Ovary (tissue), 9 donors: ENCODE data around the gene STING1. TPM values are rescaled to one million over a fixed set of nuclear protein-coding genes. Genes with fewer than 3 reads are reported as not detected.

ENCODE experiments used
- DNase-seq, 5 donors: peaks; one replicate each; pipeline ENCODE4 v3.0.0-alpha.2; 2019 to 2020
- H3K27ac ChIP-seq, 2 donors: fragments of 200-600 bp; one replicate each; pipeline versions ENCODE4 v1.5.1 to v1.8.0; 2019 to 2022
- H3K27me3 ChIP-seq: fragments of 200-600 bp; one replicate; pipeline ENCODE4 v1.8.0; 2022
- H3K36me3 ChIP-seq: fragments of 200-600 bp; sonication (generic); one replicate; pipeline ENCODE4 v1.5.1; 2019
- H3K4me1 ChIP-seq: one replicate; pipeline ENCODE4 v1.8.1; 2013; ENCODE audit warnings: mild to moderate bottlenecking, moderate library complexity; ENCODE audit not compliant: insufficient read depth
- H3K4me3 ChIP-seq: fragments of 200-600 bp; sonication (generic); one replicate; pipeline ENCODE4 v1.5.1; 2017
- H3K9me3 ChIP-seq, 2 donors: fragments of 200-600 bp in 1 of 2; sonication (generic) in 1 of 2; one replicate each; pipeline versions ENCODE4 v1.5.1 to v1.8.1; 2013 to 2019; ENCODE audit warnings: mild to moderate bottlenecking in 1 of 2, moderate library complexity in 1 of 2
- EP300 ChIP-seq: sonication (generic); formaldehyde crosslinking; IDR thresholded peaks from one replicate; pipeline ENCODE4 v1.6.1; 2017; ENCODE audit warnings: antibody characterized with exemption
- POLR2A ChIP-seq: fragments of 450-650 bp; IDR thresholded peaks from one replicate; pipeline ENCODE4 v1.6.1; 2017; ENCODE audit warnings: antibody characterized with exemption, mild to moderate bottlenecking, moderate library complexity
- WGBS, 3 donors: extraction: QIAGEN DNeasy Blood & Tissue Kit in 1 of 3; methylation state at CpG; one replicate each; pipeline versions ENCODE4 v1.1.5 to v1.1.7; 2013 to 2017; 5-methylcytosine and 5-hydroxymethylcytosine counted together
- intact Hi-C, 4 donors: fragments of 100-400 bp; cut with DNase I; formaldehyde crosslinking; loops; one replicate each; pipeline versions ENCODE4 v1.11.0 to v1.15.1; 2022 to 2023
- polyA plus RNA-seq, 2 donors: library from polyadenylated mRNA; stranded (reverse); fragments of 200-250 nt in 1 of 2; fragments of 350-450 nt in 1 of 2; fragmentation: Illumina TruSeq in 1 of 2; extraction: RNeasy Lipid Tissue Mini Kit (QIAGEN cat#74804) in 1 of 2; gene quantifications; one replicate each; pipeline ENCODE4 v1.2.3, GENCODE V29; 2013 to 2014
- total RNA-seq, 7 donors: library from RNA; depleted of rRNA in 2 of 7; stranded (reverse); fragments of >200 nt in 2 of 7; fragmentation: NEBNext Ultra II Directional in 3 of 7; extraction: Animal tissue kit (Norgen Biotek cat#: 25700) in 3 of 7; gene quantifications; one replicate each; pipeline versions ENCODE4 v1.1.0 to v1.2.4, GENCODE V29; 2016 to 2023
- TF ChIP-seq, protein P1 (sequence below), 3 donors: fragments of 450-650 bp in 2 of 3; fragments of 200-600 bp in 1 of 3; IDR thresholded peaks; one replicate each; pipeline versions ENCODE4 v1.5.1 to v1.8.0; 2016 to 2022; ENCODE audit warnings: antibody characterized with exemption in 3 of 3, mild to moderate bottlenecking in 1 of 3
- donor health status: DM: no; HTN: no; CAD: no; lungs with moderate emphysema.
- donor health status: DM: no; HTN: no; CAD: no.
- donor health status: Bipolar disorder and iron deficiency.
- donor health status: DM: yes; HTN: yes; CAD: no.
- donor health status: DM: no; HTN: no; CAD: no.
- donor health status: DM: yes; HTN: yes; CAD: no.

The STING1 gene
- total and polyA plus RNA-seq, 9 donors: 36.8 to 74.6 (median 50.2) TPM

DNA sequence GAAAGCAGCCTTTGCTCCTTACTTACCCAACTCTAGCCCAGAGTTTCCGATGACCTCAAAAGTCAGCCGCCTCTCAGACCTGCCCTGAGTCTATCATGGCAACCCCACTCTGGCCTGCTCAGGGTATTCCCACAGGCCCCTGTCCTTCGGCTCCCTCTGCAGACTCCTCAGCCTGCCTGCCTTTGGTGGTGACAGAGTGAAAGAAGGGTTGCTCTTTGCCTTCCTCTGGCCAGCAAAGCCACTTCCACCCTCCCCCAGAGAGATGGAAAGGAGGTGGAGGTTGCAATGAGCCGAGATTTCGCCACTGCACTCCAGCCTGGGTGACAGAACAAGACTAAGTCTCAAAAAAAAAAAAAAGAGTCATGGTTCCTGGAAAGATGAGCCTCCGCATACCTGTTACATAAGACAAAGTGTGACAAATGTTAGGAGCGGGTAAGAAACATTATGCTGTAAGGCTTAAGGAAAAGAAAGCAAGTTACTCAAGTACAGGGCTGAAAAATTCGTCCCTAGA, 14.1 kb downstream of the STING1 start:
- Histone ChIP-seq H3K4me1 (no peaks in the 10 kb centered on the region), H3K9me3 (no peaks in the 10 kb centered on the region), H3K27me3 (no peaks in the 10 kb centered on the region), H3K36me3 (no peaks in the 10 kb centered on the region), H3K27ac (no peak overlapping the region), H3K4me3 (no peak overlapping the region)
- intact Hi-C loops: no loop called here
- no peak for DNase-seq
- TF ChIP-seq POLR2A (no peak), EP300 (no peak)
- TF ChIP-seq, protein P1, sequence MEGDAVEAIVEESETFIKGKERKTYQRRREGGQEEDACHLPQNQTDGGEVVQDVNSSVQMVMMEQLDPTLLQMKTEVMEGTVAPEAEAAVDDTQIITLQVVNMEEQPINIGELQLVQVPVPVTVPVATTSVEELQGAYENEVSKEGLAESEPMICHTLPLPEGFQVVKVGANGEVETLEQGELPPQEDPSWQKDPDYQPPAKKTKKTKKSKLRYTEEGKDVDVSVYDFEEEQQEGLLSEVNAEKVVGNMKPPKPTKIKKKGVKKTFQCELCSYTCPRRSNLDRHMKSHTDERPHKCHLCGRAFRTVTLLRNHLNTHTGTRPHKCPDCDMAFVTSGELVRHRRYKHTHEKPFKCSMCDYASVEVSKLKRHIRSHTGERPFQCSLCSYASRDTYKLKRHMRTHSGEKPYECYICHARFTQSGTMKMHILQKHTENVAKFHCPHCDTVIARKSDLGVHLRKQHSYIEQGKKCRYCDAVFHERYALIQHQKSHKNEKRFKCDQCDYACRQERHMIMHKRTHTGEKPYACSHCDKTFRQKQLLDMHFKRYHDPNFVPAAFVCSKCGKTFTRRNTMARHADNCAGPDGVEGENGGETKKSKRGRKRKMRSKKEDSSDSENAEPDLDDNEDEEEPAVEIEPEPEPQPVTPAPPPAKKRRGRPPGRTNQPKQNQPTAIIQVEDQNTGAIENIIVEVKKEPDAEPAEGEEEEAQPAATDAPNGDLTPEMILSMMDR (IDR thresholded peaks at IDR 0.05): no peak
- 85 to 88% (median 88%) methylated on average over 8 of the region's 8 CpGs for WGBS, 3 donors

DNA sequence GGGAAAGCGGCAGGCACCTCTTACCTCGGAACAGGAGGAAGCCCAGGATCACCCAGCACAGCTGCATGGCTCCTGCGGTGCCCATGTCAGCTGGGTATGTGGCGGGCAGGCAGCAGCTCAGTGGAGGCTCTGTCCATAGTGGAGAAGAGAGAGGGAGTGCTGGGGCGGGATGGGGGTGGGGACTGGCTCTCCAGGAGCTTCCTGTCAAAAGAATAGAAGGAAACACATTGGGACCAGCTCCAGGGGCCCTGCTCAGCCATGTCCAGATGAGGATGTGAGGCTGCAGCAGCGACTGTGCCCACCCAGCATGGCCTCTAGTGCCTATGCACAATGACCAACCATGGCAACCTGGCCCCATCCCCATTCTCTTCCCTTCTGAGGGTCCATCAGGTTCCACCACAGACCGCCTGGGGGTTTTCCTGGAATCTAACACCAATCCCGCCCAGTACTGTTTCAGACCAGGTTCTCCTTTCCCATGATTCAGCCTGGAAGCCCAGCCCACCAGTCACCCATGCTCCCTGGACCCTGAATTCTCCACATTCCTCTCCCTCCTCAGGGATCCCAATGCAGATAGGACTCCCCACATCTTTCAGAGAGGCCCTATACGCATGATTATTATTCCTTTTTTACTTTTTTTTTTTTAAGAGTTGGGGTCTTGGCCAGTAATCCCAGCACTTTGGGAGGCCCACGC, 19.8 kb downstream of the STING1 start, which contains the start of gene ECSCR:
Gene ECSCR, minus strand, starts transcription at position 158 of the 691 bp plus-strand sequence. Its CDS starts 73 bp downstream, at position 85.
- Histone ChIP-seq H3K27ac (no peak within 1 kb of the TSS), H3K27me3 (no peaks in the 10 kb centered on the region), H3K4me1 (no peaks in the 10 kb centered on the region), H3K4me3 (no peak within 1 kb of the TSS), H3K36me3 (no peaks in the 10 kb centered on the region), H3K9me3 (no peaks in the 10 kb centered on the region)
- no peak for DNase-seq
- 78 to 79% (median 78%) methylated on average over 10 of the region's 10 CpGs for WGBS, 3 donors
- intact Hi-C loops: no loop called here
- TF ChIP-seq POLR2A (no peak), EP300 (no peak)
- TF ChIP-seq, protein P1 (IDR thresholded peaks at IDR 0.05): no peak

DNA sequence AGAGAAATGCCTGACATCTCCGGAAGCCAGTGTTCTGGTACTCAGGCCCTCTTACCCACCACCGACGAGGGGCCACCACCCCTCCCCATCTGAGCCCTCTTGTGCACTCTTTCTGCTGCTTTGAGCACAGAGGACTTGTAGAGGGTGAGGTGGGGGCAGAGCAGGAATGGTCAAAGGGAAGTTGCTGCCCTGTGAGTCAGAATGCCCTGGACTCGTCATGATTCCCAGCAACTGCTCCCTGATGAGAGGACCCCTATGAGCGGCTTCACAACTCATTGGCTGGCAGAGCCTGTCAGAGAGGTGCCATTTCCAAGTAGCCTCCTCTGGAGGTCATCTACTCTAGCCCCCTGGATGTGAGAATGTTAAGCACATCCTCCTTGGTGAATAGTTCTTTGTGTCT, 20.9 kb downstream of the STING1 start:
- Histone ChIP-seq H3K27ac (no peak overlapping the region), H3K9me3 (no peaks in the 10 kb centered on the region), H3K27me3 (no peaks in the 10 kb centered on the region), H3K36me3 (no peaks in the 10 kb centered on the region), H3K4me3 (no peak overlapping the region), H3K4me1 (no peaks in the 10 kb centered on the region)
- DNase-seq: no peak
- TF ChIP-seq, protein P1 (IDR thresholded peaks at IDR 0.05): no peak
- TF ChIP-seq POLR2A: no peak
- no peak for TF ChIP-seq EP300
- WGBS, 3 donors: 71 to 81% (median 77%) methylated on average over 5 of the region's 5 CpGs
- intact Hi-C loops: no loop called here

DNA sequence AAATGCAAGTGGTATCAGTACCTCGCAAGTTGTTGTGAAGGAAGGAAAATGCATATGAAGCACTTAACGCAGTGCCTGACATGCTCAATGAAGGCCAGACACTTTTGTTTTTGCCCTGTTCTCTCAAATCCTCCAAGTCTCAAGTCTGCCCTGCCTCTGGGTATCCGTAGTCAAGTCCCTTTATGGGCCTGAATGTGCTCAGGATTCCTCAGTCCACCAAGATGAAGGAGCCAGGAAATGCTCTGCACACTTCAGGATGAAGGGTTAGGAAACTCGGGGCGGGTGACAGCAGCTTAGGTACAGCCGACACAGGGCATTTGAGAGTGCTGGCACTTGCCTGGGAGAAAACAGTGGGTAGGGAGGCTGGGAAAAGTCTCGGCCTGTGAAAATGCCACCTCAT, 21.4 kb downstream of the STING1 start:
- TF ChIP-seq EP300 (no peak), POLR2A (no peak)
- TF ChIP-seq, protein P1 (IDR thresholded peaks at IDR 0.05): no peak
- H3K4me1 ChIP-seq: no peaks in the 10 kb centered on the region
- DNase-seq: no peak
- no peaks in the 10 kb centered on the region for H3K36me3 ChIP-seq
- intact Hi-C loops: no loop called here
- WGBS, 3 donors: 72 to 93% (median 85%) methylated on average over 7 of the region's 7 CpGs
- no peak overlapping the region for H3K27ac ChIP-seq
- H3K4me3 ChIP-seq: no peak overlapping the region
- H3K27me3 ChIP-seq: no peaks in the 10 kb centered on the region
- no peaks in the 10 kb centered on the region for H3K9me3 ChIP-seq
